A673 (cell line): ENCODE data around the gene IFFO2.
A peak's percentile ranks its signal among the peaks of the same experiment; 100 is the strongest.

Experiments used
- EZH2 ChIP-seq: fragments of 200-600 bp; sonication (generic); IDR thresholded peaks from 2 replicates; pipeline ENCODE4 v1.6.1; 2017; ENCODE audit warnings: borderline replicate concordance, low read depth, mild to moderate bottlenecking, mixed read lengths, antibody characterized with exemption, low read length; ENCODE audit not compliant: poor library complexity, severe bottlenecking
- TF ChIP-seq, protein P1 (sequence below): fragments of 300-800, 200-600 bp; sonication (generic); conservative IDR thresholded peaks from 2 replicates; pipeline ENCODE4 v1.5.1; 2017; ENCODE audit warnings: low read depth, mild to moderate bottlenecking, antibody characterized with exemption, low read length, moderate library complexity, mixed read lengths

DNA sequence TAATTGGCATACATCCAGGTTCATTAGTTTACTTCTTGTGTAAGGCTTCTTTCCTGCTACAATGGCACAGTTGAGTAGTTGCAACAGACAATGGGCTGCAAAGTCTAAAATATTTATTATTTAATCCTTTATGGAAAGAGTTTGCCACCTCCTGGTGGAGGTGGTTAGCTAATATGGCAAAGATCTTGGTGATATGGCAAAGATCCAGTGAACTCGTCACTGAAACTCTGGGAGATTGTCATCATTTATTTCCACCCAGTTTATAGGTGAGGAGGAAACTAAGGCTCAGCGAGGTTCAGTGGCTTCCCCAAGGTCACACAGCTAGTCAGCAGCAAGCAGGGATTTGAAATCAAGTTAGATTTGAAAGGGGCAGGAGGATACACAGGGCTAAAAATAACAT, 16.1 kb upstream of the IFFO2 start:
- TF ChIP-seq, protein P1, sequence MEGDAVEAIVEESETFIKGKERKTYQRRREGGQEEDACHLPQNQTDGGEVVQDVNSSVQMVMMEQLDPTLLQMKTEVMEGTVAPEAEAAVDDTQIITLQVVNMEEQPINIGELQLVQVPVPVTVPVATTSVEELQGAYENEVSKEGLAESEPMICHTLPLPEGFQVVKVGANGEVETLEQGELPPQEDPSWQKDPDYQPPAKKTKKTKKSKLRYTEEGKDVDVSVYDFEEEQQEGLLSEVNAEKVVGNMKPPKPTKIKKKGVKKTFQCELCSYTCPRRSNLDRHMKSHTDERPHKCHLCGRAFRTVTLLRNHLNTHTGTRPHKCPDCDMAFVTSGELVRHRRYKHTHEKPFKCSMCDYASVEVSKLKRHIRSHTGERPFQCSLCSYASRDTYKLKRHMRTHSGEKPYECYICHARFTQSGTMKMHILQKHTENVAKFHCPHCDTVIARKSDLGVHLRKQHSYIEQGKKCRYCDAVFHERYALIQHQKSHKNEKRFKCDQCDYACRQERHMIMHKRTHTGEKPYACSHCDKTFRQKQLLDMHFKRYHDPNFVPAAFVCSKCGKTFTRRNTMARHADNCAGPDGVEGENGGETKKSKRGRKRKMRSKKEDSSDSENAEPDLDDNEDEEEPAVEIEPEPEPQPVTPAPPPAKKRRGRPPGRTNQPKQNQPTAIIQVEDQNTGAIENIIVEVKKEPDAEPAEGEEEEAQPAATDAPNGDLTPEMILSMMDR: peak; percentile 46
- TF ChIP-seq EZH2: no peak
